HFFc6 (cell line): ENCODE measurements around the gene GRID1. TPM values are rescaled to one million over a fixed set of nuclear protein-coding genes. Genes with fewer than 3 reads are reported as not detected.

ENCODE experiments used
- DNase-seq: peaks from one replicate; pipeline ENCODE4 v3.0.0-alpha.2; 2018
- H3K27ac Mint-ChIP-seq: 2 replicates; pipeline ENCODE4 v1.8.0; 2020; ENCODE audit warnings: mild to moderate bottlenecking, mixed read lengths
- H3K27me3 Mint-ChIP-seq: 2 replicates; pipeline ENCODE4 v1.8.0; 2021; ENCODE audit warnings: mild to moderate bottlenecking, moderate library complexity, mixed read lengths; ENCODE audit not compliant: insufficient read depth
- H3K36me3 Mint-ChIP-seq: 2 replicates; pipeline ENCODE4 v1.8.0; 2021; ENCODE audit warnings: low read depth, mixed read lengths
- H3K4me1 Mint-ChIP-seq: 2 replicates; pipeline ENCODE4 v1.8.0; 2020; ENCODE audit warnings: low read depth, mixed read lengths
- H3K4me3 Mint-ChIP-seq: 2 replicates; pipeline ENCODE4 v1.8.0; 2020; ENCODE audit warnings: mild to moderate bottlenecking, moderate library complexity, mixed read lengths
- H3K9me3 Mint-ChIP-seq: 2 replicates; pipeline ENCODE4 v1.8.0; 2020; ENCODE audit warnings: mild to moderate bottlenecking, mixed read lengths
- CTCF ChIP-seq: fragments of 200-600 bp; sonication (generic); IDR thresholded peaks from 2 replicates; pipeline ENCODE4 v1.5.0; 2021; ENCODE audit warnings: antibody characterized with exemption, mild to moderate bottlenecking
- total RNA-seq, 6 experiments: library from RNA; stranded (reverse); fragmentation: NEBNext Ultra II Directional; extraction: Animal tissue kit (Norgen Biotek cat#: 25700); gene quantifications; 2 replicates in 1 of 6; 3 replicates in 5 of 6; pipeline ENCODE4 v1.2.3, GENCODE V29; 2021

GRID1 gene
- total RNA-seq, 6 experiments from 2014 or later = not detected

- Mint-ChIP-seq H3K9me3 (peaks cover 52% of the 10 kb centered on the region), H3K27ac (no peak overlapping the region), H3K4me1 (no peaks in the 10 kb centered on the region), H3K36me3 (no peaks in the 10 kb centered on the region), H3K4me3 (no peak overlapping the region), H3K27me3 (peaks cover 2% of the 10 kb centered on the region)
- no peak for TF ChIP-seq CTCF
- no peak for DNase-seq
Observed at GRCh38 chr10:86059892-86060291, 306.7 kb downstream of the GRID1 start.

GRCh38 chr10:86058964-86059363 lies 307.6 kb downstream of the GRID1 start:
- no peak for DNase-seq
- H3K36me3 Mint-ChIP-seq = no peaks in the 10 kb centered on the region
- H3K4me1 Mint-ChIP-seq = no peaks in the 10 kb centered on the region
- H3K27me3 Mint-ChIP-seq = peaks cover 2% of the 10 kb centered on the region
- H3K4me3 Mint-ChIP-seq = no peak overlapping the region
- H3K27ac Mint-ChIP-seq = no peak overlapping the region
- H3K9me3 Mint-ChIP-seq = peaks cover 52% of the 10 kb centered on the region
- no peak for TF ChIP-seq CTCF

GRCh38 chr10:86057708-86058107 lies 308.9 kb downstream of the GRID1 start:
- Mint-ChIP-seq H3K9me3 (peaks cover 56% of the 10 kb centered on the region), H3K27me3 (peaks cover 2% of the 10 kb centered on the region)
- no peak for DNase-seq

GRCh38 chr10:86056672-86057071 lies 309.9 kb downstream of the GRID1 start:
- no peak for TF ChIP-seq CTCF
- Mint-ChIP-seq H3K36me3 (no peaks in the 10 kb centered on the region), H3K27me3 (no peaks in the 10 kb centered on the region; the same call in 1 of the 2 replicates), H3K9me3 (peaks cover 52% of the 10 kb centered on the region), H3K4me1 (no peaks in the 10 kb centered on the region), H3K27ac (no peak overlapping the region), H3K4me3 (no peak overlapping the region)
- DNase-seq = no peak

More at GRCh38 chr10:86057708-86058107, 308.9 kb downstream of the GRID1 start:
- no peak overlapping the region for H3K27ac Mint-ChIP-seq
- H3K36me3 Mint-ChIP-seq = no peaks in the 10 kb centered on the region
- no peak for TF ChIP-seq CTCF
- no peaks in the 10 kb centered on the region for H3K4me1 Mint-ChIP-seq
- H3K4me3 Mint-ChIP-seq = no peak overlapping the region

GRCh38 chr10:86055928-86056327 lies 310.7 kb downstream of the GRID1 start:
- no peak overlapping the region for H3K4me3 Mint-ChIP-seq
- H3K36me3 Mint-ChIP-seq = no peaks in the 10 kb centered on the region
- no peaks in the 10 kb centered on the region for H3K4me1 Mint-ChIP-seq
- H3K27ac Mint-ChIP-seq = no peak overlapping the region
- TF ChIP-seq CTCF = no peak
- no peaks in the 10 kb centered on the region; the same call in 1 of the 2 replicates for H3K27me3 Mint-ChIP-seq
- DNase-seq = no peak
- H3K9me3 Mint-ChIP-seq = peaks cover 44% of the 10 kb centered on the region

- Mint-ChIP-seq H3K4me3 (no peak overlapping the region), H3K27ac (no peak overlapping the region), H3K4me1 (no peaks in the 10 kb centered on the region), H3K36me3 (0 out of 2 replicates have a peak, but pooled peaks cover 6% of the 10 kb centered on the region), H3K9me3 (peaks cover 41% of the 10 kb centered on the region), H3K27me3 (no peaks in the 10 kb centered on the region; the same call in 1 of the 2 replicates)
- TF ChIP-seq CTCF = no peak
- DNase-seq = no peak
Observed at GRCh38 chr10:86053675-86054074, 312.9 kb downstream of the GRID1 start.
